Measurements from ENCODE around the gene PARP6.

DNA sequence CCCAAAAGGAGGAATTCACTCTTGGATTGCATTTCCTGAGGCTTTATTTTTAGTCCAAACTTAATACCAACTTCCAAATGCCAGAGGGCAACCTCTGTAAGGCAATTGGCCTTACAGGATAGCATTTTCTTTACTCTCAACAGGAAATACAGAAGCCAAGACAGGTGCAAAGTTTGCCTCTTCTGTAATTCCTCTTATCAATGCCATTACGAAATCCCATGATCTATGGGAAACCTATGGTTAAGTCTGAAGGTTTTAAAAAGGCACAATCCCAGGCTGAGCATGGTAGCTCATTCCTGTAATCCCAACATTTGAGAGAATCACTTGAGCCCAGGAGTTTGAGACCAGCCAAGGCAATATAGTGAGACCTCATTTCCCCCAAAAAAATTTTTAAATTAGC, 56.3 kb downstream of the PARP6 start:
- TF ChIP-seq POLR2A (IDR thresholded peaks at IDR 0.05; ENCODE audit: extremely low read depth, insufficient read length), result no peak
- TF ChIP-seq, protein P1, sequence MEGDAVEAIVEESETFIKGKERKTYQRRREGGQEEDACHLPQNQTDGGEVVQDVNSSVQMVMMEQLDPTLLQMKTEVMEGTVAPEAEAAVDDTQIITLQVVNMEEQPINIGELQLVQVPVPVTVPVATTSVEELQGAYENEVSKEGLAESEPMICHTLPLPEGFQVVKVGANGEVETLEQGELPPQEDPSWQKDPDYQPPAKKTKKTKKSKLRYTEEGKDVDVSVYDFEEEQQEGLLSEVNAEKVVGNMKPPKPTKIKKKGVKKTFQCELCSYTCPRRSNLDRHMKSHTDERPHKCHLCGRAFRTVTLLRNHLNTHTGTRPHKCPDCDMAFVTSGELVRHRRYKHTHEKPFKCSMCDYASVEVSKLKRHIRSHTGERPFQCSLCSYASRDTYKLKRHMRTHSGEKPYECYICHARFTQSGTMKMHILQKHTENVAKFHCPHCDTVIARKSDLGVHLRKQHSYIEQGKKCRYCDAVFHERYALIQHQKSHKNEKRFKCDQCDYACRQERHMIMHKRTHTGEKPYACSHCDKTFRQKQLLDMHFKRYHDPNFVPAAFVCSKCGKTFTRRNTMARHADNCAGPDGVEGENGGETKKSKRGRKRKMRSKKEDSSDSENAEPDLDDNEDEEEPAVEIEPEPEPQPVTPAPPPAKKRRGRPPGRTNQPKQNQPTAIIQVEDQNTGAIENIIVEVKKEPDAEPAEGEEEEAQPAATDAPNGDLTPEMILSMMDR (IDR thresholded peaks at IDR 0.05; ENCODE audit: low read depth, low read length), result no peak
